HG03045 (cell line): ENCODE data around the gene NUP42.

ENCODE experiments used
- ATAC-seq: cut with Tn5 transposase; IDR thresholded peaks from one replicate; pipeline ENCODE4 v1.9.1; 2021; ENCODE audit warnings: mild to moderate bottlenecking, moderate library complexity; ENCODE audit not compliant: unreplicated experiment

Gene NUP42

GRCh38 chr7:23232966-23233365, 51.1 kb downstream of the NUP42 start:
- no peak for ATAC-seq

- ATAC-seq: peak; percentile 91
Measured at GRCh38 chr7:23234569-23235296, 52.9 kb downstream of the NUP42 start.

GRCh38 chr7:23235813-23236221, 54.0 kb downstream of the NUP42 start:
- ATAC-seq: no peak

GRCh38 chr7:23237000-23237399, 55.2 kb downstream of the NUP42 start:
- no peak for ATAC-seq

- ATAC-seq: no peak
Measured at GRCh38 chr7:23238983-23239652, 57.3 kb downstream of the NUP42 start.

- ATAC-seq: no peak
Measured at GRCh38 chr7:23239698-23240097, 57.9 kb downstream of the NUP42 start.

- ATAC-seq: no peak
Measured at GRCh38 chr7:23242321-23242720, 60.5 kb downstream of the NUP42 start.

- no peak for ATAC-seq
Measured at GRCh38 chr7:23242935-23243334, 61.1 kb downstream of the NUP42 start.

- ATAC-seq: no peak
Measured at GRCh38 chr7:23246555-23246954, 64.7 kb downstream of the NUP42 start, which contains the start of gene GPNMB. Gene GPNMB, plus strand, starts transcription at chr7:23246775. Its CDS starts 83 bp downstream, at chr7:23246858.

GRCh38 chr7:23247046-23247602, 65.3 kb downstream of the NUP42 start:
- ATAC-seq: no peak

- ATAC-seq: no peak
Measured at GRCh38 chr7:23247603-23248335, 65.9 kb downstream of the NUP42 start.

GRCh38 chr7:23249486-23249885, 67.6 kb downstream of the NUP42 start:
- no peak for ATAC-seq
